Loucy (cell line): ENCODE results near the gene MICALL1.

Experiments used
- H2AFZ ChIP-seq: fragments of 200-600 bp; sonication (generic); 2 replicates; pipeline ENCODE4 v1.6.0; 2016; ENCODE audit warnings: antibody characterized with exemption, mild to moderate bottlenecking, low read length, moderate library complexity
- H3F3A ChIP-seq: fragments of 200-600 bp; 2 replicates; pipeline ENCODE4 v1.6.0; 2016; ENCODE audit warnings: antibody characterized with exemption, low read depth, mild to moderate bottlenecking
- H3K27me3 ChIP-seq: fragments of 200-600 bp; sonication (generic); 2 replicates; pipeline ENCODE4 v1.6.1; 2014; ENCODE audit warnings: low read length, mild to moderate bottlenecking; ENCODE audit not compliant: insufficient read depth, poor library complexity, severe bottlenecking
- H3K36me3 ChIP-seq: fragments of 200-600 bp; sonication (generic); 2 replicates; pipeline ENCODE4 v1.6.1; 2016; ENCODE audit warnings: low read length; ENCODE audit not compliant: insufficient read depth
- H3K4me1 ChIP-seq: fragments of 200-600 bp; sonication (generic); 2 replicates; pipeline ENCODE4 v1.5.1; 2014; ENCODE audit warnings: low read length, mild to moderate bottlenecking; ENCODE audit not compliant: insufficient read depth, poor library complexity, severe bottlenecking
- H3K4me2 ChIP-seq: fragments of 200-600 bp; sonication (generic); 2 replicates; pipeline ENCODE4 v1.6.0; 2014; ENCODE audit warnings: antibody characterized with exemption, low read length, low read depth, mild to moderate bottlenecking; ENCODE audit not compliant: poor library complexity, severe bottlenecking
- H3K4me3 ChIP-seq: fragments of 200-600 bp; sonication (generic); 2 replicates; pipeline ENCODE4 v1.5.1; 2014; ENCODE audit warnings: low read length, mild to moderate bottlenecking, mixed read lengths; ENCODE audit not compliant: poor library complexity, severe bottlenecking
- H3K79me2 ChIP-seq: fragments of 200-600 bp; sonication (generic); 2 replicates; pipeline ENCODE4 v1.6.1; 2014; ENCODE audit warnings: low read length; ENCODE audit not compliant: insufficient read depth
- H3K9ac ChIP-seq: fragments of 200-600 bp; sonication (generic); 2 replicates; pipeline ENCODE4 v1.6.0; 2014; ENCODE audit warnings: mild to moderate bottlenecking, low read depth, low read length, moderate library complexity; ENCODE audit not compliant: poor library complexity, severe bottlenecking
- H3K9me2 ChIP-seq: fragments of 200-600 bp; sonication (generic); replicated peaks from 2 replicates; pipeline ENCODE4 v1.6.1; 2016; ENCODE audit warnings: low read depth, low read length, mixed read lengths
- H3K9me3 ChIP-seq: fragments of 200-600 bp; sonication (generic); 2 replicates; pipeline ENCODE4 v1.6.1; 2014; ENCODE audit warnings: mild to moderate bottlenecking, antibody characterized with exemption, low read length, low read depth; ENCODE audit not compliant: insufficient read depth
- H4K20me1 ChIP-seq: fragments of 200-600 bp; sonication (generic); 2 replicates; pipeline ENCODE4 v1.6.0; 2014; ENCODE audit warnings: antibody characterized with exemption, low read length, mild to moderate bottlenecking; ENCODE audit not compliant: insufficient read depth, poor library complexity, severe bottlenecking
- CTCF ChIP-seq: fragments of 200-600 bp; sonication (generic); conservative IDR thresholded peaks from 2 replicates; pipeline ENCODE4 v1.5.1; 2014; ENCODE audit warnings: mild to moderate bottlenecking, antibody characterized with exemption, low read length
- EZH2phosphoT487 ChIP-seq: fragments of 200-600 bp; IDR thresholded peaks from 2 replicates; pipeline ENCODE4 v1.6.1; 2018; ENCODE audit warnings: antibody characterized with exemption, mild to moderate bottlenecking, moderate library complexity, borderline replicate concordance

The MICALL1 gene

GRCh38 chr22:37917874-37918548, 11.9 kb downstream of the MICALL1 start:
- H2AFZ ChIP-seq: no peak overlapping the region
- H3K79me2 ChIP-seq: no peaks in the 10 kb centered on the region
- no peaks in the 10 kb centered on the region for H3K4me1 ChIP-seq

GRCh38 chr22:37918580-37919270, 12.6 kb downstream of the MICALL1 start:
- Histone ChIP-seq H3K9me2 (no peaks in the 10 kb centered on the region), H2AFZ (no peak overlapping the region), H3K36me3 (peaks cover 13% of the 10 kb centered on the region; the same call in 1 of the 2 replicates), H3K9ac (no peak overlapping the region), H3K79me2 (no peaks in the 10 kb centered on the region), H3K4me3 (no peak overlapping the region), H3K27me3 (no peaks in the 10 kb centered on the region), H3K4me2 (no peak overlapping the region), H4K20me1 (no peaks in the 10 kb centered on the region), H3K4me1 (no peaks in the 10 kb centered on the region), H3F3A (no peaks in the 10 kb centered on the region), H3K9me3 (no peaks in the 10 kb centered on the region)
- TF ChIP-seq EZH2phosphoT487 (no peak), CTCF (no peak)

More at GRCh38 chr22:37917874-37918548, 11.9 kb downstream of the MICALL1 start:
- Histone ChIP-seq H3K4me2 (no peak overlapping the region), H3F3A (no peaks in the 10 kb centered on the region), H3K27me3 (no peaks in the 10 kb centered on the region), H3K9me2 (no peaks in the 10 kb centered on the region), H3K9ac (no peak overlapping the region), H3K4me3 (no peak overlapping the region), H3K36me3 (peaks cover 17% of the 10 kb centered on the region; the same call in 1 of the 2 replicates), H3K9me3 (no peaks in the 10 kb centered on the region), H4K20me1 (no peaks in the 10 kb centered on the region)
- TF ChIP-seq CTCF: no peak
- TF ChIP-seq EZH2phosphoT487: no peak

- H3K36me3 ChIP-seq: peaks cover 13% of the 10 kb centered on the region; the same call in 1 of the 2 replicates
- H3K9me2 ChIP-seq: no peaks in the 10 kb centered on the region
- H3K4me3 ChIP-seq: no peak overlapping the region
- H3F3A ChIP-seq: no peaks in the 10 kb centered on the region
- no peaks in the 10 kb centered on the region for H3K79me2 ChIP-seq
- no peaks in the 10 kb centered on the region for H3K4me1 ChIP-seq
- H3K4me2 ChIP-seq: no peak overlapping the region
- H2AFZ ChIP-seq: no peak overlapping the region
- no peaks in the 10 kb centered on the region for H3K9me3 ChIP-seq
- H4K20me1 ChIP-seq: no peaks in the 10 kb centered on the region
- TF ChIP-seq EZH2phosphoT487 (no peak), CTCF (no peak)
- H3K9ac ChIP-seq: no peak overlapping the region
- H3K27me3 ChIP-seq: no peaks in the 10 kb centered on the region
Observed at GRCh38 chr22:37920126-37920525, 14.0 kb downstream of the MICALL1 start.
